ENCODE data around the gene TMEM123.

DNA sequence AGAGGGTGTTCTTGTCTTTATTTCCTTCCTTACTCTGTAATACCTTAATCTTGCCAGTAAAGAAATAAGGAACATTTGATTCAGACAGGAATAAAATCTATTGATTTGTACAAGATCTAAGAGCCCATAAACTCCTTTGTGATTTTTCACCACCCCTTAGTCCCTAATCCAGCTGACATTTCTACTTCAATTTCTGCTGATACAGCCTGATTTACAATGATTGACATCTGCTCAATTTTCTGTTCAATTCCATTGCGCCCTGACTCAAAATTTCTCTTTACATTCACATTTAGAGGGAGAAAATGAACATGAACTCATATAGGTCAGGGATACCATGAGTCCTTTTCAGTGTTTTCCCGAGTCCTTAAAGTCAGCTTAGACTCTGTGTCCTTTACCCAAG lies 27.2 kb upstream of the TMEM123 start:
- TF ChIP-seq, protein P1, sequence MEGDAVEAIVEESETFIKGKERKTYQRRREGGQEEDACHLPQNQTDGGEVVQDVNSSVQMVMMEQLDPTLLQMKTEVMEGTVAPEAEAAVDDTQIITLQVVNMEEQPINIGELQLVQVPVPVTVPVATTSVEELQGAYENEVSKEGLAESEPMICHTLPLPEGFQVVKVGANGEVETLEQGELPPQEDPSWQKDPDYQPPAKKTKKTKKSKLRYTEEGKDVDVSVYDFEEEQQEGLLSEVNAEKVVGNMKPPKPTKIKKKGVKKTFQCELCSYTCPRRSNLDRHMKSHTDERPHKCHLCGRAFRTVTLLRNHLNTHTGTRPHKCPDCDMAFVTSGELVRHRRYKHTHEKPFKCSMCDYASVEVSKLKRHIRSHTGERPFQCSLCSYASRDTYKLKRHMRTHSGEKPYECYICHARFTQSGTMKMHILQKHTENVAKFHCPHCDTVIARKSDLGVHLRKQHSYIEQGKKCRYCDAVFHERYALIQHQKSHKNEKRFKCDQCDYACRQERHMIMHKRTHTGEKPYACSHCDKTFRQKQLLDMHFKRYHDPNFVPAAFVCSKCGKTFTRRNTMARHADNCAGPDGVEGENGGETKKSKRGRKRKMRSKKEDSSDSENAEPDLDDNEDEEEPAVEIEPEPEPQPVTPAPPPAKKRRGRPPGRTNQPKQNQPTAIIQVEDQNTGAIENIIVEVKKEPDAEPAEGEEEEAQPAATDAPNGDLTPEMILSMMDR (IDR thresholded peaks at IDR 0.05 in 8 of 11, conservative IDR thresholded peaks at IDR 0.05 in 3 of 11): no peak
- no peak for TF ChIP-seq POLR2A (IDR thresholded peaks at IDR 0.05)
- no peak for TF ChIP-seq POLR2AphosphoS5 (IDR thresholded peaks at IDR 0.05)

Data from spleen (tissue), 7 donors.